HepG2 (cell line): ENCODE measurements around the gene IMPDH1. TPM values are rescaled to one million over a fixed set of nuclear protein-coding genes. Genes with fewer than 3 reads are reported as not detected.

Experiments
- ZFP62 ChIP-seq: sonication (generic); formaldehyde crosslinking; IDR thresholded peaks from 2 replicates; pipeline ENCODE4 v1.4.0; 2020; ENCODE audit warnings: missing genetic modification reagents
- ZFX ChIP-seq: sonication (generic); formaldehyde crosslinking; IDR thresholded peaks from 2 replicates; pipeline ENCODE4 v1.4.0; 2020; ENCODE audit warnings: mild to moderate bottlenecking, low read depth, missing genetic modification reagents, moderate library complexity
- ZMAT3 ChIP-seq: sonication (generic); formaldehyde crosslinking; conservative IDR thresholded peaks from 2 replicates; pipeline ENCODE4 v1.7.0; 2021; ENCODE audit warnings: missing genetic modification reagents
- ZNF770 ChIP-seq: sonication (generic); formaldehyde crosslinking; IDR thresholded peaks from 2 replicates; pipeline ENCODE4 v1.5.0; 2020; ENCODE audit warnings: mild to moderate bottlenecking, missing genetic modification reagents
- polyA plus RNA-seq, 8 experiments: library from polyadenylated mRNA; depleted of rRNA in 3 of 8; stranded (reverse) in 7 of 8; unstranded in 1 of 8; fragments of >200 nt; fragmentation: Illumina TruSeq in 4 of 8; extraction: Trizol in 4 of 8; gene quantifications; 2 replicates each; pipeline versions ENCODE4 v1.2.1 to v1.2.3, GENCODE V29; 2011 to 2016; ENCODE audit warnings: low read depth in 4 of 8, missing spikeins in 1 of 8, mixed read lengths in 1 of 8; ENCODE audit not compliant: insufficient read depth in 1 of 8
- total RNA-seq, 5 experiments: library from RNA; depleted of rRNA; stranded (reverse); fragments of >200 nt; fragmentation: Illumina TruSeq; extraction: Trizol; gene quantifications; 2 replicates each; pipeline ENCODE4 v1.2.3, GENCODE V29; 2016; ENCODE audit warnings: low read depth in 1 of 5
- TF ChIP-seq, protein P1 (sequence below): sonication (generic); formaldehyde crosslinking; IDR thresholded peaks from 2 replicates; pipeline ENCODE4 v1.4.0; 2020; ENCODE audit warnings: missing genetic modification reagents
- TF ChIP-seq, protein P2 (sequence below): sonication (generic); formaldehyde crosslinking; IDR thresholded peaks from 2 replicates; pipeline ENCODE4 v1.8.0; 2022; ENCODE audit warnings: mild to moderate bottlenecking, missing genetic modification reagents, moderate library complexity
- TF ChIP-seq, protein P3 (sequence below): sonication (generic); formaldehyde crosslinking; IDR thresholded peaks from 2 replicates; pipeline ENCODE4 v1.8.0; 2023; ENCODE audit warnings: mild to moderate bottlenecking, missing genetic modification reagents

The IMPDH1 gene
- total and polyA plus RNA-seq, 2 of the 13 experiments (the other 11 are each of a cell fraction or from before 2014, with no cell fraction given), result 22.8 to 34.0 TPM

DNA sequence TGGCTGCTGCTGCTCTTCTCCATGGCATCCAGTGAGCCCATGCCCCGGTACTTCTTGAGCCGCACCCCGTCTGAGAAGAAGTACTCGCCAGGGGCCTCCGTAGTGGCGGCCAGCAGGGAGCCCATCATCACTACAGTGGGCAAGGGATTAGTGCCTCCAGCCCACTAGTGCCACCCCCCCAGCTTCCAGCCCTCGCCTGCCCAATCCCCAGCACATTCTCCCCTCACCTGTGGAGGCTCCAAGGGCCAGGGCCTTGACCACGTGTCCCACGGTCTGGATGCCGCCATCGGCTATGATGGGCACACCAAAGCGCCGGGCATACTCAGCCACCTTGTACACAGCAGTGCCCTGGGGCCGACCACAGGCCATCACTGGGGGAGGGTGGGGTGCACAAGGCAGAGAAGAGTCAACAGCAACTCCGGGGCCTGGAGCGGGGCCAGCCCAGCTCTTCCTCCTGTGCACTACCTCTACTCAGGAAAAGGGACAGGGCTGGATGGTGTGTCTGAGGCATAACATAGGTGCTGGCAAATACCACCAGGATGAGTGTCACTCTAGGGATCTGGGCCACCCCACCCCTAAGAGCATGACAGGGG, 14.8 kb downstream of the IMPDH1 start (continued):
- TF ChIP-seq, protein P1, sequence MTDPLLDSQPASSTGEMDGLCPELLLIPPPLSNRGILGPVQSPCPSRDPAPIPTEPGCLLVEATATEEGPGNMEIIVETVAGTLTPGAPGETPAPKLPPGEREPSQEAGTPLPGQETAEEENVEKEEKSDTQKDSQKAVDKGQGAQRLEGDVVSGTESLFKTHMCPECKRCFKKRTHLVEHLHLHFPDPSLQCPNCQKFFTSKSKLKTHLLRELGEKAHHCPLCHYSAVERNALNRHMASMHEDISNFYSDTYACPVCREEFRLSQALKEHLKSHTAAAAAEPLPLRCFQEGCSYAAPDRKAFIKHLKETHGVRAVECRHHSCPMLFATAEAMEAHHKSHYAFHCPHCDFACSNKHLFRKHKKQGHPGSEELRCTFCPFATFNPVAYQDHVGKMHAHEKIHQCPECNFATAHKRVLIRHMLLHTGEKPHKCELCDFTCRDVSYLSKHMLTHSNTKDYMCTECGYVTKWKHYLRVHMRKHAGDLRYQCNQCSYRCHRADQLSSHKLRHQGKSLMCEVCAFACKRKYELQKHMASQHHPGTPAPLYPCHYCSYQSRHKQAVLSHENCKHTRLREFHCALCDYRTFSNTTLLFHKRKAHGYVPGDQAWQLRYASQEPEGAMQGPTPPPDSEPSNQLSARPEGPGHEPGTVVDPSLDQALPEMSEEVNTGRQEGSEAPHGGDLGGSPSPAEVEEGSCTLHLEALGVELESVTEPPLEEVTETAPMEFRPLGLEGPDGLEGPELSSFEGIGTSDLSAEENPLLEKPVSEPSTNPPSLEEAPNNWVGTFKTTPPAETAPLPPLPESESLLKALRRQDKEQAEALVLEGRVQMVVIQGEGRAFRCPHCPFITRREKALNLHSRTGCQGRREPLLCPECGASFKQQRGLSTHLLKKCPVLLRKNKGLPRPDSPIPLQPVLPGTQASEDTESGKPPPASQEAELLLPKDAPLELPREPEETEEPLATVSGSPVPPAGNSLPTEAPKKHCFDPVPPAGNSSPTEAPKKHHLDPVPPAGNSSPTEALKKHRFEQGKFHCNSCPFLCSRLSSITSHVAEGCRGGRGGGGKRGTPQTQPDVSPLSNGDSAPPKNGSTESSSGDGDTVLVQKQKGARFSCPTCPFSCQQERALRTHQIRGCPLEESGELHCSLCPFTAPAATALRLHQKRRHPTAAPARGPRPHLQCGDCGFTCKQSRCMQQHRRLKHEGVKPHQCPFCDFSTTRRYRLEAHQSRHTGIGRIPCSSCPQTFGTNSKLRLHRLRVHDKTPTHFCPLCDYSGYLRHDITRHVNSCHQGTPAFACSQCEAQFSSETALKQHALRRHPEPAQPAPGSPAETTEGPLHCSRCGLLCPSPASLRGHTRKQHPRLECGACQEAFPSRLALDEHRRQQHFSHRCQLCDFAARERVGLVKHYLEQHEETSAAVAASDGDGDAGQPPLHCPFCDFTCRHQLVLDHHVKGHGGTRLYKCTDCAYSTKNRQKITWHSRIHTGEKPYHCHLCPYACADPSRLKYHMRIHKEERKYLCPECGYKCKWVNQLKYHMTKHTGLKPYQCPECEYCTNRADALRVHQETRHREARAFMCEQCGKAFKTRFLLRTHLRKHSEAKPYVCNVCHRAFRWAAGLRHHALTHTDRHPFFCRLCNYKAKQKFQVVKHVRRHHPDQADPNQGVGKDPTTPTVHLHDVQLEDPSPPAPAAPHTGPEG (CRISPR knock-in tag), result no peak
- TF ChIP-seq ZMAT3 (CRISPR knock-in tag) (no peak), ZNF770 (CRISPR knock-in tag) (no peak), ZFX (CRISPR knock-in tag) (no peak), ZFP62 (no peak)
- TF ChIP-seq, protein P2, sequence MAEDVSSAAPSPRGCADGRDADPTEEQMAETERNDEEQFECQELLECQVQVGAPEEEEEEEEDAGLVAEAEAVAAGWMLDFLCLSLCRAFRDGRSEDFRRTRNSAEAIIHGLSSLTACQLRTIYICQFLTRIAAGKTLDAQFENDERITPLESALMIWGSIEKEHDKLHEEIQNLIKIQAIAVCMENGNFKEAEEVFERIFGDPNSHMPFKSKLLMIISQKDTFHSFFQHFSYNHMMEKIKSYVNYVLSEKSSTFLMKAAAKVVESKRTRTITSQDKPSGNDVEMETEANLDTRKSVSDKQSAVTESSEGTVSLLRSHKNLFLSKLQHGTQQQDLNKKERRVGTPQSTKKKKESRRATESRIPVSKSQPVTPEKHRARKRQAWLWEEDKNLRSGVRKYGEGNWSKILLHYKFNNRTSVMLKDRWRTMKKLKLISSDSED (CRISPR knock-in tag), result no peak
- TF ChIP-seq, protein P3, sequence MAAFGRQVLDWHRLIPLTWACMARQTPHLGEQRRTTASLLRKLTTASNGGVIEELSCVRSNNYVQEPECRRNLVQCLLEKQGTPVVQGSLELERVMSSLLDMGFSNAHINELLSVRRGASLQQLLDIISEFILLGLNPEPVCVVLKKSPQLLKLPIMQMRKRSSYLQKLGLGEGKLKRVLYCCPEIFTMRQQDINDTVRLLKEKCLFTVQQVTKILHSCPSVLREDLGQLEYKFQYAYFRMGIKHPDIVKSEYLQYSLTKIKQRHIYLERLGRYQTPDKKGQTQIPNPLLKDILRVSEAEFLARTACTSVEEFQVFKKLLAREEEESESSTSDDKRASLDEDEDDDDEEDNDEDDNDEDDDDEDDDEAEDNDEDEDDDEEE (CRISPR knock-in tag), result no peak
